HepG2 (cell line): Measurements from ENCODE around the gene TTLL7. TPM values are rescaled to one million over a fixed set of nuclear protein-coding genes. Genes with fewer than 3 reads are reported as not detected.

Experiments used
- ATAC-seq: fragments of 200-7000 bp; cut with Tn5 transposase; 3 replicates; pipeline ENCODE4 v1.9.1; 2020; ENCODE audit warnings: mild to moderate bottlenecking, moderate library complexity
- BruUV-seq: library from RNA; stranded (reverse); fragments of 400-500 nt; replicated peaks from 2 replicates; lab custom pipeline; 2021; lab: Mats Ljungman, UMichigan
- CTCF ChIA-PET: fragments of 300-600 bp; formaldehyde crosslinking; extraction: SDS; loops from one replicate; lab custom pipeline; 2021; ENCODE audit warnings: low total read pairs, inconsistent platforms, low intra/inter-chr PET ratio; lab: Yijun Ruan, JAX
- POLR2A ChIA-PET: fragments of 350-600 bp; sonication (Branson Sonifier 250); formaldehyde crosslinking; loops from one replicate; lab custom pipeline; 2020; ENCODE audit warnings: antibody characterized with exemption, inconsistent platforms; lab: Yijun Ruan, JAX
- DNase-seq: peaks from one replicate; pipeline ENCODE4 v3.0.0-alpha.2; 2015; ENCODE audit warnings: low spot score
- FAIRE-seq: peaks from 3 replicates; lab custom pipeline; 2011; peaks lifted over from hg19 to GRCh38; lab: Jason Lieb, UNC
- H2AFZ ChIP-seq: one replicate; pipeline ENCODE4 v1.6.1; 2011; ENCODE audit warnings: low read length, inconsistent platforms
- H3K27ac ChIP-seq: fragments of 300-600 bp; 3 replicates; pipeline ENCODE4 v1.8.0; 2011; ENCODE audit warnings: mixed run types, mild to moderate bottlenecking, mixed read lengths, low read length, inconsistent platforms; ENCODE audit not compliant: insufficient read depth; ENCODE audit errors: extremely low read length
- H3K27me3 ChIP-seq, 2 experiments: fragments of 200-600 bp in 1 of 2; 2 replicates in 1 of 2; 3 replicates in 1 of 2; pipeline versions ENCODE4 v1.6.0 to v1.8.0; 2011; ENCODE audit warnings: low read length in 2 of 2, mild to moderate bottlenecking in 2 of 2, moderate library complexity in 2 of 2, inconsistent platforms in 1 of 2; ENCODE audit not compliant: insufficient read depth in 2 of 2, control insufficient read depth in 1 of 2
- H3K36me3 ChIP-seq, 2 experiments: fragments of 200-600 bp in 1 of 2; replicated peaks in 1 of 2; 2 replicates in 1 of 2; 3 replicates in 1 of 2; pipeline versions ENCODE4 v1.5.1 to v1.8.0; 2011; ENCODE audit warnings: low read length in 2 of 2, inconsistent platforms in 1 of 2; ENCODE audit not compliant: insufficient read depth in 2 of 2, control insufficient read depth in 1 of 2
- H3K4me1 ChIP-seq: 2 replicates; pipeline ENCODE4 v1.5.1; 2012; ENCODE audit warnings: low read length, inconsistent platforms; ENCODE audit not compliant: insufficient read depth
- H3K4me2 ChIP-seq: 2 replicates; pipeline ENCODE4 v1.6.0; 2011; ENCODE audit warnings: low read depth, low read length, inconsistent platforms
- H3K4me3 ChIP-seq, 3 experiments: fragments of 200-600 bp in 1 of 3; sonication (generic), shearing (Covaris generic) in 1 of 3; replicated peaks in 1 of 3; 2 replicates each; pipeline ENCODE4 v1.5.1; 2011 to 2016; ENCODE audit warnings: low read length in 3 of 3, inconsistent platforms in 2 of 3, low read depth in 2 of 3, mild to moderate bottlenecking in 2 of 3, control low read depth in 1 of 3, mixed read lengths in 1 of 3; ENCODE audit not compliant: insufficient read depth in 1 of 3
- H3K79me2 ChIP-seq: one replicate; pipeline ENCODE4 v1.6.1; 2011; ENCODE audit warnings: low read length, inconsistent platforms; ENCODE audit not compliant: insufficient read depth
- H3K9ac ChIP-seq: 2 replicates; pipeline ENCODE4 v1.6.0; 2011; ENCODE audit warnings: mild to moderate bottlenecking, low read depth, low read length, inconsistent platforms; ENCODE audit not compliant: insufficient read depth
- H3K9me3 ChIP-seq: 2 replicates; pipeline ENCODE4 v1.5.1; 2012; ENCODE audit warnings: mild to moderate bottlenecking, low read length
- H4K20me1 ChIP-seq: 2 replicates; pipeline ENCODE4 v1.6.0; 2011; ENCODE audit warnings: inconsistent platforms, mild to moderate bottlenecking, low read length, moderate library complexity; ENCODE audit not compliant: insufficient read depth
- ARID5B ChIP-seq: IDR thresholded peaks from 2 replicates; pipeline ENCODE4 v1.4.0; 2020; ENCODE audit warnings: mild to moderate bottlenecking, missing genetic modification reagents
- GPBP1L1 ChIP-seq: sonication (generic); formaldehyde crosslinking; IDR thresholded peaks from 2 replicates; pipeline ENCODE4 v1.5.0; 2020; ENCODE audit warnings: mild to moderate bottlenecking, missing genetic modification reagents
- KDM2A ChIP-seq: sonication (generic); formaldehyde crosslinking; IDR thresholded peaks from 2 replicates; pipeline ENCODE4 v1.4.0; 2020; ENCODE audit warnings: low read depth, missing genetic modification reagents, borderline replicate concordance
- KDM4B ChIP-seq: sonication (generic); formaldehyde crosslinking; IDR thresholded peaks from 2 replicates; pipeline ENCODE4 v1.4.0; 2020; ENCODE audit warnings: missing genetic modification reagents
- PLSCR1 ChIP-seq: sonication (generic); formaldehyde crosslinking; IDR thresholded peaks from 2 replicates; pipeline ENCODE4 v1.5.0; 2020; ENCODE audit warnings: missing genetic modification reagents, mild to moderate bottlenecking, borderline replicate concordance
- RXRB ChIP-seq: IDR thresholded peaks from 2 replicates; pipeline ENCODE4 v1.6.1; 2016; ENCODE audit warnings: borderline replicate concordance, missing genetic modification reagents, missing compliant biosample characterization
- SPEN ChIP-seq: sonication (generic); formaldehyde crosslinking; IDR thresholded peaks from 2 replicates; pipeline ENCODE4 v1.5.1; 2020; ENCODE audit warnings: low read depth, mild to moderate bottlenecking, missing genetic modification reagents
- ZBTB21 ChIP-seq: sonication (generic); formaldehyde crosslinking; IDR thresholded peaks from 2 replicates; pipeline ENCODE4 v1.4.0; 2020; ENCODE audit warnings: missing genetic modification reagents
- ZBTB43 ChIP-seq: sonication (generic); formaldehyde crosslinking; conservative IDR thresholded peaks from 2 replicates; pipeline ENCODE4 v1.4.0; 2020; ENCODE audit warnings: missing genetic modification reagents
- ZNF260 ChIP-seq: sonication (generic); formaldehyde crosslinking; IDR thresholded peaks from 2 replicates; pipeline ENCODE4 v1.4.0; 2020; ENCODE audit warnings: missing genetic modification reagents, low read depth, mild to moderate bottlenecking, borderline replicate concordance
- ZNF574 ChIP-seq: sonication (generic); formaldehyde crosslinking; IDR thresholded peaks from 2 replicates; pipeline ENCODE4 v1.4.0; 2020; ENCODE audit warnings: missing genetic modification reagents
- ZNF597 ChIP-seq: sonication (generic); formaldehyde crosslinking; IDR thresholded peaks from 2 replicates; pipeline ENCODE4 v1.5.0; 2020; ENCODE audit warnings: missing genetic modification reagents
- ZNF850 ChIP-seq: sonication (generic); formaldehyde crosslinking; conservative IDR thresholded peaks from 2 replicates; pipeline ENCODE4 v1.9.0; 2021; ENCODE audit warnings: mild to moderate bottlenecking, missing genetic modification reagents
- ZNF879 ChIP-seq: sonication (generic); formaldehyde crosslinking; IDR thresholded peaks from 2 replicates; pipeline ENCODE4 v1.8.1; 2023; ENCODE audit warnings: missing genetic modification reagents
- WGBS: methylation state at CpG from one replicate; pipeline ENCODE4 v1.1.6; 2017; ENCODE audit warnings: low lambda C conversion rate; 5-methylcytosine and 5-hydroxymethylcytosine counted together
- in situ Hi-C: cut with HindIII; loops from 2 replicates; pipeline ENCODE4 v1.10.0; 2017; ENCODE audit warnings: low pct_unique_long_range_greater_than_20kb; ENCODE audit not compliant: extremely low pct_ligation_motif_present
- intact Hi-C: fragments of 100-400 bp; cut with micrococcal nuclease; formaldehyde crosslinking; loops from one replicate; pipeline ENCODE4 v1.10.0; 2022; ENCODE audit not compliant: unreplicated experiment
- polyA plus RNA-seq, 8 experiments: library from polyadenylated mRNA; depleted of rRNA in 3 of 8; stranded (reverse) in 7 of 8; unstranded in 1 of 8; fragments of >200 nt; fragmentation: Illumina TruSeq in 4 of 8; extraction: Trizol in 4 of 8; gene quantifications; 2 replicates each; pipeline versions ENCODE4 v1.2.1 to v1.2.3, GENCODE V29; 2011 to 2016; ENCODE audit warnings: low read depth in 4 of 8, missing spikeins in 1 of 8, mixed read lengths in 1 of 8; ENCODE audit not compliant: insufficient read depth in 1 of 8
- total RNA-seq, 5 experiments: library from RNA; depleted of rRNA; stranded (reverse); fragments of >200 nt; fragmentation: Illumina TruSeq; extraction: Trizol; gene quantifications; 2 replicates each; pipeline ENCODE4 v1.2.3, GENCODE V29; 2016; ENCODE audit warnings: low read depth in 1 of 5

TTLL7 gene
- total and polyA plus RNA-seq, 2 of the 13 experiments (the other 11 are each of a cell fraction or from before 2014, with no cell fraction given) = 0.07 to 0.22 TPM

GRCh38 chr1:83912876-83913275 is 86.1 kb downstream of the TTLL7 start:
- Histone ChIP-seq H3K4me2 (no peak overlapping the region), H3K9ac (no peak overlapping the region), H3K79me2 (no peaks in the 10 kb centered on the region), H3K27me3 (no peaks in the 10 kb centered on the region), H3K4me1 (no peaks in the 10 kb centered on the region), H2AFZ (no peak overlapping the region), H3K4me3 (no peak overlapping the region), H3K27ac (no peak overlapping the region), H4K20me1 (no peaks in the 10 kb centered on the region), H3K9me3 (no peaks in the 10 kb centered on the region), H3K36me3 (no peaks in the 10 kb centered on the region)
- FAIRE-seq = no peak
- 0% methylated on average over 2 of the region's 2 CpGs for WGBS
- no peak for DNase-seq
- CTCF ChIA-PET = no interaction called here
- POLR2A ChIA-PET = no interaction called here
- no TSS peak for BruUV-seq
- intact Hi-C loops = no loop called here
- in situ Hi-C loops = no loop called here
- no peak for ATAC-seq
- TF ChIP-seq ZNF260 (CRISPR knock-in tag) (no peak), GPBP1L1 (CRISPR knock-in tag) (no peak), ZNF879 (no peak), PLSCR1 (no peak), ZNF850 (no peak), SPEN (CRISPR knock-in tag) (no peak), RXRB (CRISPR knock-in tag) (no peak), ZBTB21 (CRISPR knock-in tag) (no peak), KDM4B (CRISPR knock-in tag) (no peak), ARID5B (CRISPR knock-in tag) (no peak), ZNF597 (CRISPR knock-in tag) (no peak), ZBTB43 (no peak), ZNF574 (no peak), KDM2A (CRISPR knock-in tag) (no peak)
